Measurements from ENCODE around the gene PTPN1.

PTPN1 gene

DNA sequence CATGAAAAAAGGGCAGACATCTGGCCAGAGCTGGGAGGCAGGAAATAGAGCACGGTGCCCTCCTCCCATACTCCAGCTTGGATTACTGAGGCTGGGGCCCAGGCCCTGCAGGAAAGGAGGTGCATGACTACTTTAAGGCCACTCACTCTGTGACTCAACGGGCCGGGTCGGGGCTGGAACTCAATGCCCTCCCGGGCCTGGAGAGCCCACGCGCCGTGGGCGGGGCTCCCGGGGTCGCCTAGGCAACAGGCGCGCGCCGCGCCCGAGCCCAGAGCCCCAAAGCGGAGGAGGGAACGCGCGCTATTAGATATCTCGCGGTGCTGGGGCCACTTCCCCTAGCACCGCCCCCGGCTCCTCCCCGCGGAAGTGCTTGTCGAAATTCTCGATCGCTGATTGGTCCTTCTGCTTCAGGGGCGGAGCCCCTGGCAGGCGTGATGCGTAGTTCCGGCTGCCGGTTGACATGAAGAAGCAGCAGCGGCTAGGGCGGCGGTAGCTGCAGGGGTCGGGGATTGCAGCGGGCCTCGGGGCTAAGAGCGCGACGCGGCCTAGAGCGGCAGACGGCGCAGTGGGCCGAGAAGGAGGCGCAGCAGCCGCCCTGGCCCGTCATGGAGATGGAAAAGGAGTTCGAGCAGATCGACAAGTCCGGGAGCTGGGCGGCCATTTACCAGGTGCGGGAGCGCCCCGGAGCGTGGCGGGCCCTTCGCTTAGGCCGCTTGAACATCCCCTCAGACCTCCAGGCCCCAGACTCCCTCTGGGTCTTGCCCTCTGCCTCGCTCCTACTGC lies at the start of gene PTPN1:
Gene PTPN1, plus strand, starts transcription at position 461 of the 783 bp plus-strand sequence. Its CDS starts 145 bp downstream, at position 606.
- Histone ChIP-seq H3K4me1 (ENCODE audit: control insufficient read depth, low read length) (peaks cover 46% of the 10 kb centered on the region), H4K20me1 (ENCODE audit: control insufficient read depth, insufficient read depth, low read depth, low read length) (peaks cover 19% of the 10 kb centered on the region), H3K27me3 (ENCODE audit: control insufficient read depth, low read length) (no peaks in the 10 kb centered on the region), H3F3A (ENCODE audit: control insufficient read depth, insufficient read depth) (0 out of 2 replicates have a peak, but pooled peaks cover 7% of the 10 kb centered on the region), H3K9me3 (ENCODE audit: control insufficient read depth, insufficient read depth, low read length) (no peaks in the 10 kb centered on the region), H3K36me3 (ENCODE audit: control insufficient read depth, low read length) (peaks cover 2% of the 10 kb centered on the region; the same call in 1 of the 2 replicates), H3K4me3 (ENCODE audit: low read length) (peak within 1 kb of the TSS; percentile 74), H3K79me2 (ENCODE audit: control insufficient read depth, low read length) (peaks cover 48% of the 10 kb centered on the region), H3K27ac (ENCODE audit: low read depth, low read length) (peak within 1 kb of the TSS; percentile 53), H3K9me2 (replicated peaks; ENCODE audit: control insufficient read depth, low read length) (no peaks in the 10 kb centered on the region), H3K4me2 (ENCODE audit: low read length) (peak within 1 kb of the TSS; percentile 71)
- TF ChIP-seq, protein P1, sequence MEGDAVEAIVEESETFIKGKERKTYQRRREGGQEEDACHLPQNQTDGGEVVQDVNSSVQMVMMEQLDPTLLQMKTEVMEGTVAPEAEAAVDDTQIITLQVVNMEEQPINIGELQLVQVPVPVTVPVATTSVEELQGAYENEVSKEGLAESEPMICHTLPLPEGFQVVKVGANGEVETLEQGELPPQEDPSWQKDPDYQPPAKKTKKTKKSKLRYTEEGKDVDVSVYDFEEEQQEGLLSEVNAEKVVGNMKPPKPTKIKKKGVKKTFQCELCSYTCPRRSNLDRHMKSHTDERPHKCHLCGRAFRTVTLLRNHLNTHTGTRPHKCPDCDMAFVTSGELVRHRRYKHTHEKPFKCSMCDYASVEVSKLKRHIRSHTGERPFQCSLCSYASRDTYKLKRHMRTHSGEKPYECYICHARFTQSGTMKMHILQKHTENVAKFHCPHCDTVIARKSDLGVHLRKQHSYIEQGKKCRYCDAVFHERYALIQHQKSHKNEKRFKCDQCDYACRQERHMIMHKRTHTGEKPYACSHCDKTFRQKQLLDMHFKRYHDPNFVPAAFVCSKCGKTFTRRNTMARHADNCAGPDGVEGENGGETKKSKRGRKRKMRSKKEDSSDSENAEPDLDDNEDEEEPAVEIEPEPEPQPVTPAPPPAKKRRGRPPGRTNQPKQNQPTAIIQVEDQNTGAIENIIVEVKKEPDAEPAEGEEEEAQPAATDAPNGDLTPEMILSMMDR (IDR thresholded peaks at IDR 0.05; ENCODE audit: low read depth, low read length, poor library complexity, severe bottlenecking), result no peak
- no peak for TF ChIP-seq EZH2phosphoT487 (IDR thresholded peaks at IDR 0.05; ENCODE audit: borderline replicate concordance, low read length)

GRCh38 chr20:50460608-50461267 lies 49.4 kb upstream of the PTPN1 start:
- Histone ChIP-seq H3K4me2 (ENCODE audit: low read length) (no peak overlapping the region), H3K4me3 (ENCODE audit: low read length) (no peak overlapping the region), H3K4me1 (ENCODE audit: control insufficient read depth, low read length) (peaks cover 3% of the 10 kb centered on the region), H3F3A (ENCODE audit: control insufficient read depth, insufficient read depth) (no peaks in the 10 kb centered on the region), H3K27ac (ENCODE audit: low read depth, low read length) (no peak overlapping the region), H4K20me1 (ENCODE audit: control insufficient read depth, insufficient read depth, low read depth, low read length) (no peaks in the 10 kb centered on the region), H3K9me3 (ENCODE audit: control insufficient read depth, insufficient read depth, low read length) (no peaks in the 10 kb centered on the region), H3K79me2 (ENCODE audit: control insufficient read depth, low read length) (no peaks in the 10 kb centered on the region), H3K27me3 (ENCODE audit: control insufficient read depth, low read length) (peaks cover 6% of the 10 kb centered on the region), H3K9me2 (replicated peaks; ENCODE audit: control insufficient read depth, low read length) (no peaks in the 10 kb centered on the region), H3K36me3 (ENCODE audit: control insufficient read depth, low read length) (no peaks in the 10 kb centered on the region)
- TF ChIP-seq, protein P1 (IDR thresholded peaks at IDR 0.05; ENCODE audit: low read depth, low read length, poor library complexity, severe bottlenecking), result peak; percentile 82
- no peak for TF ChIP-seq EZH2phosphoT487 (IDR thresholded peaks at IDR 0.05; ENCODE audit: borderline replicate concordance, low read length)

DNA sequence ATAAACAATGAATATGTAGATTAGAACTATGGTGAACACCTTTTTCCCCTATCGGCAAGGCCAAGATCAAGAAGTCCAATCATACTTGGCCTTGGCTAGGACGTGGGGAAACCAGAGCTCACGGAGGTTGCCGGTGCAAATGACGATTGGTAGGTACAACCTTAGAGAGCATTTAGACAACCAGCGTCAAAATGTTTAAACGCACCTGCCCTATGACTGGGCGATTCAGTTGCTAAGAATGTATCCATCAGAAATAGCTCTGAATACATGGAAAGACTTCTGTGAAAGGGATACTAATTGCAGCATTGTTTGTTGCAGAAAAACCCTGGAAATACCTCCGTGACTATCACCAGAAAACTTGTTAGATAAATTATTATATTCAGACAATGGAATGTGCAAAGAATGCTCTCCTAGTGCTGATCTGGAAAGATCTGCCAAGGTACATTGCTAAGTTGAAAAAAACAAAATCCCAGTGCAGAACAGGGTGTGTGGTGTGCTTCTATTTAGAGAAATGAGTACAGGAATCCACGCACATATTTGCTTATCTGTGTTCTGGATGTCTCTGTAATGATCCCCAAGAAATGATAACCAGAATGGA lies 48.0 kb upstream of the PTPN1 start:
- Histone ChIP-seq H3K4me1 (ENCODE audit: control insufficient read depth, low read length) (peaks cover 3% of the 10 kb centered on the region), H3K4me2 (ENCODE audit: low read length) (no peak overlapping the region), H4K20me1 (ENCODE audit: control insufficient read depth, insufficient read depth, low read depth, low read length) (no peaks in the 10 kb centered on the region), H3K27me3 (ENCODE audit: control insufficient read depth, low read length) (peaks cover 6% of the 10 kb centered on the region), H3K9me3 (ENCODE audit: control insufficient read depth, insufficient read depth, low read length) (no peaks in the 10 kb centered on the region), H3K4me3 (ENCODE audit: low read length) (no peak overlapping the region), H3K79me2 (ENCODE audit: control insufficient read depth, low read length) (no peaks in the 10 kb centered on the region), H3K36me3 (ENCODE audit: control insufficient read depth, low read length) (no peaks in the 10 kb centered on the region), H3K9me2 (replicated peaks; ENCODE audit: control insufficient read depth, low read length) (no peaks in the 10 kb centered on the region), H3F3A (ENCODE audit: control insufficient read depth, insufficient read depth) (no peaks in the 10 kb centered on the region), H3K27ac (ENCODE audit: low read depth, low read length) (no peak overlapping the region)
- TF ChIP-seq, protein P1 (IDR thresholded peaks at IDR 0.05; ENCODE audit: low read depth, low read length, poor library complexity, severe bottlenecking), result no peak
- TF ChIP-seq EZH2phosphoT487 (IDR thresholded peaks at IDR 0.05; ENCODE audit: borderline replicate concordance, low read length), result no peak

Measured in DOHH2 (cell line).